Hepatocyte (in vitro differentiated cells): ENCODE data around the gene MANSC4. TPM values are rescaled to one million over a fixed set of nuclear protein-coding genes. Genes with fewer than 3 reads are reported as not detected.
A peak's percentile ranks its signal among the peaks of the same experiment; 100 is the strongest.

Source experiments
- DNase-seq: peaks from one replicate; pipeline ENCODE4 v3.0.0-alpha.2; 2016; ENCODE audit warnings: low spot score
- H2AFZ ChIP-seq: fragments of 200-600 bp; sonication (generic); 2 replicates; pipeline ENCODE4 v1.6.0; 2016; ENCODE audit warnings: antibody characterized with exemption, mild to moderate bottlenecking
- H3K27ac ChIP-seq: fragments of 200-600 bp; sonication (generic); 2 replicates; pipeline ENCODE4 v1.5.1; 2016; ENCODE audit warnings: mild to moderate bottlenecking
- H3K27me3 ChIP-seq: fragments of 200-600 bp; sonication (generic); 2 replicates; pipeline ENCODE4 v1.6.1; 2016
- H3K36me3 ChIP-seq: fragments of 200-600 bp; sonication (generic); replicated peaks from 2 replicates; pipeline ENCODE4 v1.5.1; 2016; ENCODE audit warnings: low read depth; ENCODE audit not compliant: insufficient read depth
- H3K4me1 ChIP-seq: fragments of 200-600 bp; sonication (generic); 2 replicates; pipeline ENCODE4 v1.5.1; 2016; ENCODE audit warnings: mild to moderate bottlenecking, moderate library complexity; ENCODE audit not compliant: insufficient read depth
- H3K4me2 ChIP-seq: fragments of 200-600 bp; sonication (generic); 2 replicates; pipeline ENCODE4 v1.6.0; 2016
- H3K4me3 ChIP-seq: fragments of 200-600 bp; sonication (generic); 2 replicates; pipeline ENCODE4 v1.5.1; 2016; ENCODE audit warnings: mild to moderate bottlenecking
- H3K79me2 ChIP-seq: fragments of 200-600 bp; sonication (generic); 2 replicates; pipeline ENCODE4 v1.6.0; 2017; ENCODE audit warnings: mild to moderate bottlenecking
- H3K9me2 ChIP-seq: fragments of 200-600 bp; sonication (generic); replicated peaks from 2 replicates; pipeline ENCODE4 v1.6.0; 2017; ENCODE audit warnings: mild to moderate bottlenecking; ENCODE audit not compliant: insufficient read depth
- H3K9me3 ChIP-seq: fragments of 200-600 bp; sonication (generic); 2 replicates; pipeline ENCODE4 v1.5.1; 2016; ENCODE audit warnings: low read depth, mild to moderate bottlenecking
- H4K20me1 ChIP-seq: fragments of 200-600 bp; sonication (generic); 2 replicates; pipeline ENCODE4 v1.6.0; 2016; ENCODE audit warnings: mild to moderate bottlenecking; ENCODE audit not compliant: insufficient read depth, poor library complexity, severe bottlenecking
- EZH2 ChIP-seq: fragments of 200-600 bp; sonication (generic); IDR thresholded peaks from 2 replicates; pipeline ENCODE4 v1.6.1; 2016; ENCODE audit warnings: antibody characterized with exemption, mild to moderate bottlenecking, borderline replicate concordance
- EZH2phosphoT487 ChIP-seq: fragments of 200-600 bp; sonication (generic); IDR thresholded peaks from one replicate; pipeline ENCODE4 v1.6.1; 2018; ENCODE audit warnings: antibody characterized with exemption, mild to moderate bottlenecking, low read depth, moderate library complexity; ENCODE audit not compliant: unreplicated experiment, severe bottlenecking
- WGBS: methylation state at CpG from one replicate; pipeline ENCODE4 v1.1.6; 2016; ENCODE audit warnings: low lambda C conversion rate; ENCODE audit errors: missing lambda C conversion rate; 5-methylcytosine and 5-hydroxymethylcytosine counted together
- polyA plus RNA-seq: library from polyadenylated mRNA; unstranded; fragments of >200 nt; fragmentation: Nextera tagmentation; extraction: Ambion mirVana; gene quantifications from 2 replicates; pipeline ENCODE4 v1.2.1, GENCODE V29; 2016
- total RNA-seq: library from RNA; depleted of rRNA; stranded (reverse); fragments of >200 nt; gene quantifications from 2 replicates; pipeline ENCODE4 v1.2.3, GENCODE V29; 2014
- TF ChIP-seq, protein P1 (sequence below): fragments of 200-600 bp; sonication (generic); IDR thresholded peaks from 2 replicates; pipeline ENCODE4 v1.5.1; 2016; ENCODE audit warnings: antibody characterized with exemption, mild to moderate bottlenecking; ENCODE audit not compliant: poor library complexity

MANSC4 gene
- total and polyA plus RNA-seq, 2 experiments from 2014 or later = 0.63 TPM; not detected in 1

DNA sequence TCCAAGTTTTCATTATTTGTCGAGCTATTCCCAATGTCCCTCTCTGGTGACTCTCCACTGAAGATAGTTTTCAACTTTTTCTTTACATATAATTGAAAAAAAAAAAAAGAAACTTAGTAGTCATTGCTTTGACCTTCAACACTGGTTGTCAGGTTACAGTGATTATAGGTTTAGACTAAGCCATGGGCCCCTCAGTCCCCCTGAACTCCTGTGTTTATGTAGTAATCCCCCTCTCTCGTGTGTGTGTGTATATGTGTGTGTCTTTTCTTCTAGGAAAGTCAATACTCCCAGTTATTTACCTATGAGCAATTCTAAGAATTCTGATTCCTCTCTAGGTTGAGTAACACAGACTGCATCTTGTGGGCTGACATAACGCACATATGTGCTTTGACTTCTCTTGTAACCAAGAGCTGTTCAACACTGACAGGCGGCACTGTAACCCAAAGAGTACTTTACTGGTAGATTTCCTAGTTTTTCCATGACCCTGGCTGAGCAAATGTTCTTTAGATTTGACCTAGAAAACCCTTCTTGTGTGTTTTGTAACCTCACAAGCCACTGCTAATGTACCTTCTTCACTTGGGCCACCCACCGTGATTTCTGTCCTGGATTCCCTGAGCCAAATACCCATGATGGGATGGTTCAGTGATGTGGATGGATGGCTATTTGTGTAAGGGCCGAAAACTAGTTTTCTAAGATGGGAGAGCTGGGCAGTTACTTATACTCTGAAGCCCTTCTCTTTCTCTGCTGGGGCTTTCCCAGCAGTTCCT is 15.0 kb upstream of the MANSC4 start:
- Histone ChIP-seq H4K20me1 (no peaks in the 10 kb centered on the region), H2AFZ (no peak overlapping the region), H3K27ac (peak overlapping the region; percentile 14), H3K4me2 (no peak overlapping the region), H3K36me3 (no peaks in the 10 kb centered on the region), H3K9me3 (no peaks in the 10 kb centered on the region), H3K27me3 (no peaks in the 10 kb centered on the region), H3K79me2 (peaks cover 7% of the 10 kb centered on the region), H3K4me1 (no peaks in the 10 kb centered on the region), H3K9me2 (no peaks in the 10 kb centered on the region), H3K4me3 (no peak overlapping the region)
- no peak for TF ChIP-seq EZH2phosphoT487
- TF ChIP-seq, protein P1, sequence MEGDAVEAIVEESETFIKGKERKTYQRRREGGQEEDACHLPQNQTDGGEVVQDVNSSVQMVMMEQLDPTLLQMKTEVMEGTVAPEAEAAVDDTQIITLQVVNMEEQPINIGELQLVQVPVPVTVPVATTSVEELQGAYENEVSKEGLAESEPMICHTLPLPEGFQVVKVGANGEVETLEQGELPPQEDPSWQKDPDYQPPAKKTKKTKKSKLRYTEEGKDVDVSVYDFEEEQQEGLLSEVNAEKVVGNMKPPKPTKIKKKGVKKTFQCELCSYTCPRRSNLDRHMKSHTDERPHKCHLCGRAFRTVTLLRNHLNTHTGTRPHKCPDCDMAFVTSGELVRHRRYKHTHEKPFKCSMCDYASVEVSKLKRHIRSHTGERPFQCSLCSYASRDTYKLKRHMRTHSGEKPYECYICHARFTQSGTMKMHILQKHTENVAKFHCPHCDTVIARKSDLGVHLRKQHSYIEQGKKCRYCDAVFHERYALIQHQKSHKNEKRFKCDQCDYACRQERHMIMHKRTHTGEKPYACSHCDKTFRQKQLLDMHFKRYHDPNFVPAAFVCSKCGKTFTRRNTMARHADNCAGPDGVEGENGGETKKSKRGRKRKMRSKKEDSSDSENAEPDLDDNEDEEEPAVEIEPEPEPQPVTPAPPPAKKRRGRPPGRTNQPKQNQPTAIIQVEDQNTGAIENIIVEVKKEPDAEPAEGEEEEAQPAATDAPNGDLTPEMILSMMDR = no peak
- 77% methylated on average over 6 of the region's 6 CpGs for WGBS
- no peak for DNase-seq

- H3K4me3 ChIP-seq = no peak overlapping the region
- no peak overlapping the region for H3K4me2 ChIP-seq
- H3K9me3 ChIP-seq = no peaks in the 10 kb centered on the region
- TF ChIP-seq EZH2 (no peak), EZH2phosphoT487 (no peak)
- TF ChIP-seq, protein P1 = no peak
- DNase-seq = no peak
- H4K20me1 ChIP-seq = peaks cover 3% of the 10 kb centered on the region
- WGBS = 98% methylated on average over 2 of the region's 2 CpGs
- no peaks in the 10 kb centered on the region for H3K36me3 ChIP-seq
- H3K4me1 ChIP-seq = no peaks in the 10 kb centered on the region
- H3K27ac ChIP-seq = no peak overlapping the region
- no peaks in the 10 kb centered on the region for H3K27me3 ChIP-seq
- no peaks in the 10 kb centered on the region for H3K9me2 ChIP-seq
- H3K79me2 ChIP-seq = peaks cover 51% of the 10 kb centered on the region
- H2AFZ ChIP-seq = no peak overlapping the region
Observed at GRCh38 chr12:27790179-27790578, 10.1 kb upstream of the MANSC4 start.

DNA sequence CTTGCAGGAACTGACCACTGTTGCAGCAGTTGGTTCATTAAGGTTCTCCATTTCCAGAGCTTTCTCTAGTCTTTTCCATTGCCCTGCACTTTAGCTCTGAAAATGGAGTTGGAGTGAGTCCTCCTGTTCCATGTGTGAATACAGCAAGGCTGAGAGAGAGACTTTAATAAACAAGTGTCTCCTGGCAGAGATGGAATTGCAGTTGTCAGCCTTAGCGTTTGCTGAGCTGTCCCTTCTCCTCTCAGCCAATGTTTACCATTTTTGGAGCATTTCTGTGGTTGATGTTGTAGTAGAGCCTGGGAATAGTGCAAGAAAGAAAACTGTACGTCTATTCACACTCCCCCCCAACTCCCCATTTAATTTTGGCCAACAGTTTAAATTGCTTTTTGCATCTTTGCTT is 7.5 kb upstream of the MANSC4 start:
- H3K9me2 ChIP-seq = no peaks in the 10 kb centered on the region
- no peaks in the 10 kb centered on the region for H3K9me3 ChIP-seq
- H4K20me1 ChIP-seq = peaks cover 3% of the 10 kb centered on the region
- H3K4me1 ChIP-seq = no peaks in the 10 kb centered on the region
- H3K27me3 ChIP-seq = no peaks in the 10 kb centered on the region
- peaks cover 77% of the 10 kb centered on the region for H3K79me2 ChIP-seq
- no peak overlapping the region for H3K4me2 ChIP-seq
- H3K36me3 ChIP-seq = no peaks in the 10 kb centered on the region
- H2AFZ ChIP-seq = no peak overlapping the region
- no peak overlapping the region for H3K4me3 ChIP-seq
- no peak overlapping the region for H3K27ac ChIP-seq
- no peak for DNase-seq
- 77% methylated on average over 2 of the region's 2 CpGs for WGBS
- TF ChIP-seq, protein P1 = no peak
- no peak for TF ChIP-seq EZH2
- TF ChIP-seq EZH2phosphoT487 = no peak
